BE2C (cell line): ENCODE measurements around the gene VCPKMT. TPM values are rescaled to one million over a fixed set of nuclear protein-coding genes. Genes with fewer than 3 reads are reported as not detected.
A peak's percentile ranks its signal among the peaks of the same experiment; 100 is the strongest.

Experiments used
- DNase-seq: peaks from one replicate; pipeline ENCODE4 v3.0.0-alpha.2; 2020
- H3K27me3 ChIP-seq: fragments of 250-450 bp; sonication (Bioruptor Pico); 2 replicates; pipeline ENCODE4 v1.5.1; 2020; ENCODE audit warnings: mild to moderate bottlenecking
- H3K36me3 ChIP-seq: fragments of 250-450 bp; sonication (Bioruptor Pico); 2 replicates; pipeline ENCODE4 v1.5.1; 2020; ENCODE audit warnings: mild to moderate bottlenecking
- H3K4me1 ChIP-seq: fragments of 250-450 bp; sonication (Bioruptor Pico); 2 replicates; pipeline ENCODE4 v1.5.1; 2020
- H3K4me3 ChIP-seq: 2 replicates; pipeline ENCODE4 v1.5.1; 2011; ENCODE audit warnings: low read depth, low read length
- H3K9me3 ChIP-seq: fragments of 250-450 bp; sonication (Bioruptor Pico); 2 replicates; pipeline ENCODE4 v1.5.1; 2020
- polyA plus RNA-seq: library from polyadenylated mRNA; unstranded; fragments of >200 nt; gene quantifications from one replicate; pipeline ENCODE4 v1.2.1, GENCODE V29; 2012; ENCODE audit warnings: low read depth, missing spikeins; ENCODE audit not compliant: insufficient read length, insufficient read depth
- TF ChIP-seq, protein P1 (sequence below): IDR thresholded peaks from 2 replicates; pipeline ENCODE4 v1.5.1; 2012; ENCODE audit warnings: mild to moderate bottlenecking, low read depth, low read length

Gene VCPKMT
- polyA plus RNA-seq: 14.4 TPM

DNA sequence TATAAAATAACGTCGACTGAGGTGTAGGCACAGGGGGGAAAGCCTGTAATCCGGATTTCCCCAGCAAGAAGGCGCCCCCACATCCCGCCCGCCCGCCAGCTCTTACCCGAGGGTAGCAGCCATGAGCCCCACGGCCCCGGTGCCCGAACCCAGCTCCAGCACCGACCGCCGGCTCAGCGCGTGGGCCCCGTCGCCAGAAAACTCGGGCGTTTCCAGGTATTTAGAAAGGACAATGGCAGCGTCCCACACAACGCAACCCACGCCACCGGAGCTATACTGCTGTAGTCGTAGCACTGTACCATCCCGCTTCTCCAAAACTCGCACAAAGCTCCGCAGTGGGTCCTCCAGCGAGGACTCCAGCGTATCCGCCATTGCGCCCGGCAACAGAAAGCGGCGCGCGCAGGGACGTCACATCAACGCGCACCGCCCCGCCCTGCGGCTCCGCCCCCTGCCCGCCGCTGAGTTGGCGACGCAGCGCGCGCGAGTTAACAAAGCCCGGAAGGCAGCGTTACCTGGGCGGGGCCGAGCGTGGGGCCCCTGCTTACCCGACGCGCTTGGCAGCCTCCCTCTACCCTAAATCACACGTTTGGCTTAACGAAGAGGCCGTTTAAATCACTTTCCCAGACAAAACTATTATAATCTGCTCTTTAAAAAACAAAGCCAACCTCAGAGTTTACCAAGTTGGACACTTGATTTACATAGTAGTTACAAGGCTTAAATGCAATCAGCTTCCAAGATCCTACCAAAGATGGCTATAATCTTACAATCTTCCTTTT, at the start of gene VCPKMT:
TSS of gene VCPKMT (minus strand) at position 392 of the 776 bp plus-strand sequence. CDS start at position 372, 20 bp downstream.
- DNase-seq: peak; percentile 97
- Histone ChIP-seq H3K4me3 (peak within 1 kb of the TSS; percentile 86), H3K36me3 (peaks cover 34% of the 10 kb centered on the region), H3K9me3 (no peaks in the 10 kb centered on the region), H3K4me1 (peaks cover 5% of the 10 kb centered on the region), H3K27me3 (no peaks in the 10 kb centered on the region)
- TF ChIP-seq, protein P1, sequence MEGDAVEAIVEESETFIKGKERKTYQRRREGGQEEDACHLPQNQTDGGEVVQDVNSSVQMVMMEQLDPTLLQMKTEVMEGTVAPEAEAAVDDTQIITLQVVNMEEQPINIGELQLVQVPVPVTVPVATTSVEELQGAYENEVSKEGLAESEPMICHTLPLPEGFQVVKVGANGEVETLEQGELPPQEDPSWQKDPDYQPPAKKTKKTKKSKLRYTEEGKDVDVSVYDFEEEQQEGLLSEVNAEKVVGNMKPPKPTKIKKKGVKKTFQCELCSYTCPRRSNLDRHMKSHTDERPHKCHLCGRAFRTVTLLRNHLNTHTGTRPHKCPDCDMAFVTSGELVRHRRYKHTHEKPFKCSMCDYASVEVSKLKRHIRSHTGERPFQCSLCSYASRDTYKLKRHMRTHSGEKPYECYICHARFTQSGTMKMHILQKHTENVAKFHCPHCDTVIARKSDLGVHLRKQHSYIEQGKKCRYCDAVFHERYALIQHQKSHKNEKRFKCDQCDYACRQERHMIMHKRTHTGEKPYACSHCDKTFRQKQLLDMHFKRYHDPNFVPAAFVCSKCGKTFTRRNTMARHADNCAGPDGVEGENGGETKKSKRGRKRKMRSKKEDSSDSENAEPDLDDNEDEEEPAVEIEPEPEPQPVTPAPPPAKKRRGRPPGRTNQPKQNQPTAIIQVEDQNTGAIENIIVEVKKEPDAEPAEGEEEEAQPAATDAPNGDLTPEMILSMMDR: no peak

DNA sequence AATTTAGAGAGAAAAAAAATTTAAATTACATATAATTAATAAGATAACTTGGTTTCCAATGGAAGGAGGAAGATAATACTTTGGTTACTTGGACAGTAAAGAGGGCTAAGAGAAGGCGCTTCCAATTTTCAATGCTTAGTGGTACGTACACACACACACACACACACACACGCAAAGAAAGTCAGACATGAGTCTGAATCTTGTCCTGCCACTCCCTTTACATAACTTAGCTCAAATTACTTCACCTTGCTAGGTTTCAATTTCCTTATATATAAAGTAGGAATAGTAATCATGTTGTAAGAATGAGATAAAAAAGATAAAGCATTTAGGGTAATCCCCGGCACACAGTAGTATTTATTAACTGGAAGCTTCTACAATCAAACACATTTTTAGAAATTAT, 39.7 kb upstream of the VCPKMT start:
- no peaks in the 10 kb centered on the region for H3K9me3 ChIP-seq
- H3K36me3 ChIP-seq: peaks cover 13% of the 10 kb centered on the region
- H3K4me3 ChIP-seq: no peak overlapping the region
- no peaks in the 10 kb centered on the region for H3K4me1 ChIP-seq
- TF ChIP-seq, protein P1: no peak
- H3K27me3 ChIP-seq: no peaks in the 10 kb centered on the region
- no peak for DNase-seq

DNA sequence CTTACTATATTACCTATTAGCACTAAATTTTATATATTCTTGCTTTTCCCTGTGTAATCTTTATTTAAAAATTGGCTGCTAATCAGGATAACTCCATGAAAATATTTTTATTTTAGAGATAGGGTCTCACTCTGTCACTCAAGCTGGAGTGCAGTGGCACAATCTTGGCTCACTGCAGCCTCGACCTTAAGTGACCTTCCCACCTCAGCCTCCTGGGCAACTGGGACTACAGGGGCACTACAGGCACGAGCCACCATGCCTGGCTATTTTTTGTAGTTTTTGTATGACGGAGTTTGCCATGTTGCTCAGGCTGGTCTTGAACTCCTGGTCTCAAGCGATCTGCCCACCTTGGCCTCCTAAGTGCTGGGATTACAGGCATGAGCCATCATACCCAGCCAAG, 32.4 kb upstream of the VCPKMT start:
- no peak overlapping the region for H3K4me3 ChIP-seq
- DNase-seq: no peak
- TF ChIP-seq, protein P1: no peak

DNA sequence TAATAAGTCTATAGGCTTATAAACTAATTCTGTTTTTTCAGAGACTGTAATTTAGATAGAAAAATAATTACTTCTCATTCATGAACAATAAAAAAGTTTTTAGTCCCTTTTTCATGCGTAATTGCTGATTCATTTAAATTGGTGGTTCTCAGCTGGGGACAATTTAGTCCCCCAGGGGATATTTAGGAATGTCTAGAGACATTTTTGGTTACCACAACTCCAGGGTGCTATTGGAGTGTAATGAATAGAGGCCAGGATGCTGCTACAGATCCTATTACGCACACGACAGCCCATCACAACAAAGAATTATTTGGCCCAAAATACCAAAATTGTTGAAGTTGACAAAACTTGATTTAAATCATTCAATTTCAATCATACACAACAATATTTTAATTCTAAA, 22.8 kb upstream of the VCPKMT start:
- H3K36me3 ChIP-seq: no peaks in the 10 kb centered on the region
- no peak overlapping the region for H3K4me3 ChIP-seq
- no peak for DNase-seq
- H3K9me3 ChIP-seq: no peaks in the 10 kb centered on the region
- TF ChIP-seq, protein P1: no peak
- H3K4me1 ChIP-seq: no peaks in the 10 kb centered on the region
- no peaks in the 10 kb centered on the region for H3K27me3 ChIP-seq

More for the DNA sequence above, 32.4 kb upstream of the VCPKMT start:
- peaks cover 5% of the 10 kb centered on the region; the same call in 1 of the 2 replicates for H3K36me3 ChIP-seq
- H3K9me3 ChIP-seq: no peaks in the 10 kb centered on the region
- no peaks in the 10 kb centered on the region for H3K27me3 ChIP-seq
- peaks cover 3% of the 10 kb centered on the region; the same call in 1 of the 2 replicates for H3K4me1 ChIP-seq

DNA sequence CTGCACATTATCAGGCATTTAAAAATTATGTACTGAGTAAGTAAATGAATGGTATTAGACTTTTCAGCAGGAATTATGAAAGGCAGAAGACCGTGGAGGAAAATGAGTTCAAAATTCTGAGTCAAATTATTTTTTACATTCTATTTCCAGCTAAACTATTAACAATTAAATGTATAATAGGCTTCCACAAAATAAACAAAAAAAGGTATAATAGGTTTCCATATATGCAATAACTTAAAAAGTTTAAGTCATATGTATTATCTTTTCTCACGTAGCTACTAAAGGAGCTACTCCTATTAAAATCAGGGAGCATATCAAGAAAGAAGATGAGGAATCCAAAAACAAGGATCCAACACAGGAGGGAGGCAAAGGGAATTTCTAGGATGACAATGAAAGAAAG, 11.4 kb upstream of the VCPKMT start:
- no peaks in the 10 kb centered on the region for H3K27me3 ChIP-seq
- no peak for DNase-seq
- H3K36me3 ChIP-seq: peaks cover 7% of the 10 kb centered on the region
- H3K4me3 ChIP-seq: no peak overlapping the region
- H3K9me3 ChIP-seq: no peaks in the 10 kb centered on the region
- TF ChIP-seq, protein P1: no peak
- no peaks in the 10 kb centered on the region for H3K4me1 ChIP-seq

DNA sequence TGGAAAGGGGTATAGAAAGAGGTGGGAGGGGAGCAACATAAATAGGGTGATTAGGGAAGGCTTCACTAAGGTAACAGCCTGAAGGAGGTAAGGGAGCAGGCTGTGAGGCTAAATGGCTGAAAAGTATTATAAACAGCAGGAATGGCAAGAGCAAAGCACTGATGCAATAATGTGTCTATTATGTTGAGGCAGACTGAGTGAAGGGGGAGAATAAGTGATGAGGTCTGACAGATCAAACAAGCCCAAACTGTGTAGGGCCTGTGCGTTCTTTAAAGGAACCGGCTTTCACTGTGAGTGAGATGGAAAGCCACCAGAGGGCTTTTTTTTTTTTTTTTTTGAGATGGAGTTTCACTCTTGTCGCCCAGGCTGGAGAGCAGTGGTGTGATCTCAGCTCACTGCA, 6.7 kb upstream of the VCPKMT start:
- no peak for DNase-seq
- Histone ChIP-seq H3K27me3 (no peaks in the 10 kb centered on the region), H3K36me3 (no peaks in the 10 kb centered on the region), H3K9me3 (no peaks in the 10 kb centered on the region), H3K4me1 (no peaks in the 10 kb centered on the region), H3K4me3 (no peak overlapping the region)
- TF ChIP-seq, protein P1: no peak
